K562 (cell line): ENCODE measurements around the gene KLRD1. TPM values are rescaled to one million over a fixed set of nuclear protein-coding genes. Genes with fewer than 3 reads are reported as not detected.
A peak's percentile ranks its signal among the peaks of the same experiment; 100 is the strongest.
"Not testable (repeated sequence)": the region's sequence is repeated elsewhere in the genome, so short reads cannot be mapped to it uniquely, and the experiment has no call there.

Experiments used
- ATAC-seq: fragments of 200-7000 bp; cut with Tn5 transposase; 3 replicates; pipeline ENCODE4 v1.9.1; 2020; ENCODE audit warnings: moderate library complexity
- BruUV-seq: library from RNA; stranded (reverse); fragments of 400-500 nt; replicated peaks from 2 replicates; lab custom pipeline; 2021; lab: Mats Ljungman, UMichigan
- CTCF ChIA-PET: fragments of 300-600 bp; formaldehyde crosslinking; extraction: SDS; loops from one replicate; lab custom pipeline; 2021; ENCODE audit warnings: low intra/inter-chr PET ratio; lab: Yijun Ruan, JAX
- POLR2A ChIA-PET: fragments of 300-600, 350-650 bp; sonication (Branson Sonifier 250); formaldehyde crosslinking; extraction: SDS; loops from one replicate; lab custom pipeline; 2021; ENCODE audit warnings: antibody characterized with exemption, inconsistent platforms; lab: Yijun Ruan, JAX
- DNase-seq, 4 experiments: peaks; one replicate each; pipeline versions ENCODE4 v3.0.0 to v3.0.0-alpha.2; 2011 to 2018; ENCODE audit warnings: low spot score in 3 of 4, mixed read lengths in 3 of 4; ENCODE audit errors: extremely low read depth in 1 of 4
- FAIRE-seq: peaks from 2 replicates; lab custom pipeline; 2011; peaks lifted over from hg19 to GRCh38; lab: Jason Lieb, UNC
- H2AFZ ChIP-seq: 2 replicates; pipeline ENCODE4 v1.6.0; 2011; ENCODE audit warnings: low read depth, low read length, control low read depth, inconsistent platforms
- H3K27ac ChIP-seq: fragments of 200-600 bp; 3 replicates; pipeline ENCODE4 v1.8.0; 2011; ENCODE audit warnings: low read depth, mild to moderate bottlenecking, control low read depth, inconsistent platforms, low read length, moderate library complexity, mixed read lengths; ENCODE audit errors: extremely low read depth
- H3K27me3 ChIP-seq, 2 experiments: fragments of 300-600 bp in 1 of 2; 2 replicates in 1 of 2; 3 replicates in 1 of 2; pipeline versions ENCODE4 v1.6.0 to v1.8.0; 2011; ENCODE audit warnings: inconsistent platforms in 2 of 2, low read length in 2 of 2, mild to moderate bottlenecking in 1 of 2, mixed read lengths in 1 of 2, moderate library complexity in 1 of 2; ENCODE audit not compliant: control insufficient read depth in 2 of 2, insufficient read depth in 2 of 2
- H3K36me3 ChIP-seq: fragments of 300-600 bp; 3 replicates; pipeline ENCODE4 v1.8.0; 2011; ENCODE audit warnings: mild to moderate bottlenecking, low read length, inconsistent platforms; ENCODE audit not compliant: control insufficient read depth, insufficient read depth
- H3K4me1 ChIP-seq, 2 experiments: fragments of 200-600 bp in 1 of 2; replicated peaks in 1 of 2; 2 replicates in 1 of 2; 3 replicates in 1 of 2; pipeline versions ENCODE4 v1.5.1 to v1.8.0; 2011; ENCODE audit warnings: inconsistent platforms in 2 of 2, low read length in 2 of 2, mild to moderate bottlenecking in 1 of 2, mixed read lengths in 1 of 2, moderate library complexity in 1 of 2; ENCODE audit not compliant: control insufficient read depth in 2 of 2, insufficient read depth in 2 of 2
- H3K4me2 ChIP-seq: 2 replicates; pipeline ENCODE4 v1.6.1; 2011; ENCODE audit warnings: low read length, control low read depth, inconsistent platforms, mixed read lengths; ENCODE audit not compliant: insufficient read depth
- H3K4me3 ChIP-seq: fragments of 200-600 bp; sonication (generic), shearing (Covaris generic); 2 replicates; pipeline ENCODE4 v1.5.1; 2016; ENCODE audit warnings: control low read depth, inconsistent platforms
- H3K79me2 ChIP-seq: fragments of 200-600 bp; 3 replicates; pipeline ENCODE4 v1.8.0; 2011; ENCODE audit warnings: low read length, inconsistent platforms; ENCODE audit not compliant: control insufficient read depth, insufficient read depth
- H3K9ac ChIP-seq, 2 experiments: 2 replicates each; pipeline versions ENCODE4 v1.6.0 to v1.6.1; 2011; ENCODE audit warnings: low read depth in 2 of 2, low read length in 2 of 2, control low read depth in 1 of 2, inconsistent platforms in 1 of 2, mild to moderate bottlenecking in 1 of 2, mixed read lengths in 1 of 2; ENCODE audit not compliant: insufficient read depth in 1 of 2
- H3K9me1 ChIP-seq: one replicate; pipeline ENCODE4 v1.6.0; 2011; ENCODE audit warnings: inconsistent platforms, mild to moderate bottlenecking, low read length, moderate library complexity; ENCODE audit not compliant: control insufficient read depth, insufficient read depth
- H3K9me3 ChIP-seq: replicated peaks from 2 replicates; pipeline ENCODE4 v1.5.1; 2011; ENCODE audit warnings: low read depth, low read length, inconsistent platforms; ENCODE audit not compliant: control insufficient read depth, insufficient read depth
- H4K20me1 ChIP-seq: replicated peaks from 2 replicates; pipeline ENCODE4 v1.6.1; 2011; ENCODE audit warnings: low read length, inconsistent platforms, mixed read lengths; ENCODE audit not compliant: control insufficient read depth, insufficient read depth
- MEIS2 ChIP-seq: fragments of 450-650 bp; IDR thresholded peaks from 2 replicates; pipeline ENCODE4 v1.6.1; 2014; ENCODE audit warnings: mild to moderate bottlenecking; ENCODE audit not compliant: partially characterized antibody
- PBX2 ChIP-seq, 2 experiments: IDR thresholded peaks in 1 of 2; conservative IDR thresholded peaks in 1 of 2; 2 replicates each; pipeline ENCODE4 v1.6.1; 2016; ENCODE audit warnings: low read depth in 2 of 2, mild to moderate bottlenecking in 1 of 2, missing compliant biosample characterization in 1 of 2, missing genetic modification characterization in 1 of 2, moderate library complexity in 1 of 2
- REST ChIP-seq, 2 experiments: fragments of 450-650 bp; formaldehyde crosslinking in 1 of 2; IDR thresholded peaks; 2 replicates each; pipeline versions ENCODE4 v1.4.0 to v1.6.1; 2014 to 2020; ENCODE audit warnings: mild to moderate bottlenecking in 2 of 2, borderline replicate concordance in 1 of 2, low read depth in 1 of 2
- WGBS: fragments of 100-300 bp; shearing (Covaris generic); methylation state at CpG from one replicate; pipeline ENCODE4 v1.1.6; 2016; ENCODE audit warnings: low coverage, mixed read lengths; ENCODE audit not compliant: insufficient coverage; ENCODE audit errors: missing lambda C conversion rate; 5-methylcytosine and 5-hydroxymethylcytosine counted together
- in situ Hi-C: fragments of 300-500 bp; cut with MboI; formaldehyde crosslinking; loops from 4 replicates; pipeline ENCODE4 v1.15.0; 2018; ENCODE audit warnings: inconsistent platforms, mixed read lengths
- intact Hi-C: fragments of 100-400 bp; cut with micrococcal nuclease; formaldehyde crosslinking; loops from 2 replicates; pipeline ENCODE4 v1.14.2; 2022
- polyA plus RNA-seq, 8 experiments: library from polyadenylated mRNA; depleted of rRNA in 4 of 8; stranded (reverse) in 5 of 8; unstranded in 3 of 8; fragments of >200 nt; fragmentation: Nextera tagmentation in 2 of 8; fragmentation: Illumina TruSeq in 1 of 8; extraction: Ambion mirVana in 2 of 8; extraction: Trizol in 1 of 8; gene quantifications; 2 replicates each; pipeline versions ENCODE4 v1.2.1 to v1.2.3, GENCODE V29; 2011 to 2014; ENCODE audit warnings: inconsistent platforms in 1 of 8, missing spikeins in 1 of 8
- total RNA-seq, 7 experiments: library from RNA; depleted of rRNA in 6 of 7; stranded (reverse); fragments of >200 nt in 6 of 7; fragmentation: Illumina TruSeq in 2 of 7; extraction: Trizol in 2 of 7; gene quantifications; 2 replicates each; pipeline versions ENCODE4 v1.2.1 to v1.2.3, GENCODE V29; 2011 to 2021; ENCODE audit warnings: low replicate concordance in 1 of 7

KLRD1 gene
- total and polyA plus RNA-seq, 9 of the 15 experiments (the other 6 are each of a cell fraction or from before 2014, with no cell fraction given) = not detected

GRCh38 chr12:10371893-10372535 lies 64.3 kb downstream of the KLRD1 start:
- intact Hi-C loops; FAIRE-seq; CTCF ChIA-PET; BruUV-seq; H3K4me1 ChIP-seq; H3K27me3 ChIP-seq; DNase-seq; H3K36me3 ChIP-seq; H3K27ac ChIP-seq; H3K9me3 ChIP-seq; in situ Hi-C loops; ATAC-seq; H3K9me1 ChIP-seq; H3K4me3 ChIP-seq; H3K4me2 ChIP-seq; H4K20me1 ChIP-seq; H3K9ac ChIP-seq; POLR2A ChIA-PET; H3K79me2 ChIP-seq; TF ChIP-seq PBX2, REST (CRISPR knock-in tag; IDR thresholded peaks at IDR 0.05; ENCODE audit: low read depth): not testable (repeated sequence)
- TF ChIP-seq PBX2 (tag; conservative IDR thresholded peaks at IDR 0.05; ENCODE audit: low read depth) = 0 out of 2 replicates have a peak, but pooled peaks have one; percentile 21
- TF ChIP-seq REST (IDR thresholded peaks at IDR 0.05; ENCODE audit: borderline replicate concordance) = peak; percentile 59
- peak; percentile 19 for TF ChIP-seq MEIS2
- H2AFZ ChIP-seq = peak overlapping the region; percentile 56; the same call in 1 of the 2 replicates
- WGBS = 50% methylated on average over 6 of the region's 6 CpGs
